Fibroblast of lung (primary cell): ENCODE data around the gene CASKIN2. TPM values are rescaled to one million over a fixed set of nuclear protein-coding genes. Genes with fewer than 3 reads are reported as not detected.
A peak's percentile ranks its signal among the peaks of the same experiment; 100 is the strongest.

Experiments
- DNase-seq, 2 donors: peaks; one replicate each; pipeline versions ENCODE4 v3.0.0 to v3.0.0-alpha.2; 2010; ENCODE audit warnings: low read depth in 2 of 2
- H2AFZ ChIP-seq: 2 replicates; pipeline ENCODE4 v1.5.1; 2012; ENCODE audit warnings: low read length, control low read depth, inconsistent platforms
- H3K27ac ChIP-seq: 2 replicates; pipeline ENCODE4 v1.5.1; 2011; ENCODE audit warnings: low read length, control low read depth; ENCODE audit not compliant: insufficient read depth
- H3K27me3 ChIP-seq: 2 replicates; pipeline ENCODE4 v1.5.1; 2011; ENCODE audit warnings: mild to moderate bottlenecking, low read length; ENCODE audit not compliant: control insufficient read depth, insufficient read depth
- H3K36me3 ChIP-seq: 2 replicates; pipeline ENCODE4 v1.5.1; 2011; ENCODE audit warnings: low read length; ENCODE audit not compliant: control insufficient read depth, insufficient read depth
- H3K4me1 ChIP-seq: 2 replicates; pipeline ENCODE4 v1.5.1; 2011; ENCODE audit warnings: low read length; ENCODE audit not compliant: control insufficient read depth, insufficient read depth; ENCODE audit errors: extremely low read depth
- H3K4me2 ChIP-seq: 2 replicates; pipeline ENCODE4 v1.5.1; 2011; ENCODE audit warnings: low read length, control low read depth; ENCODE audit not compliant: insufficient read depth; ENCODE audit errors: extremely low read depth
- H3K4me3 ChIP-seq, 4 experiments: fragments of 200-600 bp in 1 of 4; sonication (generic) in 1 of 4; replicated peaks in 1 of 4; 2 replicates each; pipeline ENCODE4 v1.5.1; 2011 to 2016; ENCODE audit warnings: low read length in 4 of 4, low read depth in 3 of 4, mild to moderate bottlenecking in 3 of 4, control low read depth in 2 of 4, inconsistent platforms in 1 of 4, mixed read lengths in 1 of 4; ENCODE audit not compliant: insufficient read depth in 1 of 4; ENCODE audit errors: control extremely low read depth in 1 of 4
- H3K79me2 ChIP-seq: 2 replicates; pipeline ENCODE4 v1.5.1; 2012; ENCODE audit warnings: mild to moderate bottlenecking, low read length, inconsistent platforms; ENCODE audit not compliant: control insufficient read depth, insufficient read depth
- H3K9ac ChIP-seq: 2 replicates; pipeline ENCODE4 v1.5.1; 2011; ENCODE audit warnings: mild to moderate bottlenecking, low read length, control low read depth; ENCODE audit not compliant: insufficient read depth
- H3K9me3 ChIP-seq: 2 replicates; pipeline ENCODE4 v1.5.1; 2012; ENCODE audit warnings: low read depth, low read length; ENCODE audit not compliant: control insufficient read depth, insufficient read depth
- H4K20me1 ChIP-seq: 2 replicates; pipeline ENCODE4 v1.5.1; 2011; ENCODE audit warnings: low read length; ENCODE audit not compliant: control insufficient read depth, insufficient read depth; ENCODE audit errors: extremely low read depth
- EZH2 ChIP-seq: IDR thresholded peaks from 2 replicates; pipeline ENCODE4 v1.5.1; 2012; ENCODE audit warnings: low read length, control low read depth, mild to moderate bottlenecking; ENCODE audit errors: missing control alignments
- polyA plus RNA-seq, 2 donors: library from polyadenylated mRNA; depleted of rRNA in 1 of 2; stranded (reverse) in 1 of 2; unstranded in 1 of 2; fragments of >200 nt; gene quantifications; 2 replicates each; pipeline ENCODE4 v1.2.1, GENCODE V29; 2011 to 2012; ENCODE audit warnings: missing spikeins in 1 of 2
- total RNA-seq: library from RNA; depleted of rRNA; stranded (reverse); fragments of >200 nt; gene quantifications from 2 replicates; pipeline ENCODE4 v1.2.1, GENCODE V29; 2014
- TF ChIP-seq, protein P1 (sequence below), 2 donors: IDR thresholded peaks in 1 of 2; conservative IDR thresholded peaks in 1 of 2; 1 replicate in 1 of 2; 2 replicates in 1 of 2; pipeline ENCODE4 v1.5.1; 2011 to 2012; ENCODE audit warnings: low read length in 2 of 2, control low read depth in 1 of 2, inconsistent platforms in 1 of 2, low read depth in 1 of 2, mild to moderate bottlenecking in 1 of 2

CASKIN2 gene
- total and polyA plus RNA-seq, 2 donors (not counting 1 experiment from before 2014, with no cell fraction given), result 3.4 to 8.3 TPM

DNA sequence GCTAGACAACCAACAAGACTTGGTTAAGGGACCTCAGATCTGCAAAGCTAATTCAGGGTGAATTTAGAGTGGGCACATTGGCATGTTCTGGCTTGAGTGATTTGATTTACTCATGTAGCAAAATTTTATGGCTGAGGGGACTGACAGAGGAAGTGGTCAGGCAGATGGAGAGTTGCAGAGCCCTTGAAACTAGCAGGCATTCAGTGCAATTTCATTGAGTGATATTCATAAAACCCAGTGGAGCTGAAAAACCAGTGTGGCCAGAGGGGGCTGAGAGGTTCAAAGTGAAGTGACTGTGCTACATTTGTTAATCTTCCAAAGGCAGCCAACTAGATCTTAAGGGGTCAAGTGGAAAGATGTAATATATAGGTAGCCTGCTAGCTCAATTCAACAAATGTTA is 61.1 kb downstream of the CASKIN2 start:
- DNase-seq, result no peak
- Histone ChIP-seq H3K27me3 (no peaks in the 10 kb centered on the region), H3K79me2 (peaks cover 3% of the 10 kb centered on the region), H3K4me1 (no peaks in the 10 kb centered on the region), H3K27ac (no peak overlapping the region), H4K20me1 (no peaks in the 10 kb centered on the region), H2AFZ (no peak overlapping the region), H3K9ac (no peak overlapping the region), H3K9me3 (no peaks in the 10 kb centered on the region), H3K36me3 (no peaks in the 10 kb centered on the region), H3K4me3 (no peak overlapping the region), H3K4me2 (no peak overlapping the region)
- TF ChIP-seq EZH2, result no peak
- TF ChIP-seq, protein P1, sequence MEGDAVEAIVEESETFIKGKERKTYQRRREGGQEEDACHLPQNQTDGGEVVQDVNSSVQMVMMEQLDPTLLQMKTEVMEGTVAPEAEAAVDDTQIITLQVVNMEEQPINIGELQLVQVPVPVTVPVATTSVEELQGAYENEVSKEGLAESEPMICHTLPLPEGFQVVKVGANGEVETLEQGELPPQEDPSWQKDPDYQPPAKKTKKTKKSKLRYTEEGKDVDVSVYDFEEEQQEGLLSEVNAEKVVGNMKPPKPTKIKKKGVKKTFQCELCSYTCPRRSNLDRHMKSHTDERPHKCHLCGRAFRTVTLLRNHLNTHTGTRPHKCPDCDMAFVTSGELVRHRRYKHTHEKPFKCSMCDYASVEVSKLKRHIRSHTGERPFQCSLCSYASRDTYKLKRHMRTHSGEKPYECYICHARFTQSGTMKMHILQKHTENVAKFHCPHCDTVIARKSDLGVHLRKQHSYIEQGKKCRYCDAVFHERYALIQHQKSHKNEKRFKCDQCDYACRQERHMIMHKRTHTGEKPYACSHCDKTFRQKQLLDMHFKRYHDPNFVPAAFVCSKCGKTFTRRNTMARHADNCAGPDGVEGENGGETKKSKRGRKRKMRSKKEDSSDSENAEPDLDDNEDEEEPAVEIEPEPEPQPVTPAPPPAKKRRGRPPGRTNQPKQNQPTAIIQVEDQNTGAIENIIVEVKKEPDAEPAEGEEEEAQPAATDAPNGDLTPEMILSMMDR (conservative IDR thresholded peaks at IDR 0.05 in 1 of 2, IDR thresholded peaks at IDR 0.05 in 1 of 2; ENCODE audit: low read depth in 1 of 2, low read length in 2 of 2), result no peak

DNA sequence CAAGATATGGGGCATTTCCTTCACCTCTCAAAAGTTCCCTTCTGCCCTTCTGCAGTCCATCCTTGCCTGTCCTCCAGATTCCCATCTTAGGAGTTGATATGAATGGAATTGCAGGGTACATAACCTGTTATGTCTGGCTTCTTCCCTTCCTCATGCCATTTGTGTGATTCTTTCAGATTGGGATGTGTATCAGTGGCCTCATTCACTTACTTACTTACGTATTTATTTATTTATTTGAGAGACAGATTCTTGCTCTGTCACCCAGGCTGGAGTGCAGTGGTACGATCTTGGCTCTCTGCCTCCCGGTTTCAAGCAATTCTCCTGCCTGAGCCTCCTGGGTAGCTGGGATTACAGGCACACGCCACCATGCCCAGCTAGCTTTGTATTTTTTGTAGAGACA is 65.1 kb downstream of the CASKIN2 start:
- Histone ChIP-seq H3K27ac (no peak overlapping the region), H4K20me1 (no peaks in the 10 kb centered on the region), H3K4me1 (no peaks in the 10 kb centered on the region), H3K9ac (no peak overlapping the region), H3K9me3 (no peaks in the 10 kb centered on the region), H2AFZ (no peak overlapping the region), H3K4me2 (no peak overlapping the region), H3K27me3 (no peaks in the 10 kb centered on the region), H3K79me2 (no peaks in the 10 kb centered on the region), H3K36me3 (no peaks in the 10 kb centered on the region), H3K4me3 (no peak overlapping the region)
- no peak for TF ChIP-seq EZH2
- TF ChIP-seq, protein P1 (conservative IDR thresholded peaks at IDR 0.05 in 1 of 2, IDR thresholded peaks at IDR 0.05 in 1 of 2; ENCODE audit: low read depth in 1 of 2, low read length in 2 of 2), result no peak
- DNase-seq, result peak in 1 of 2 donors; percentile 53

Other genes starting within 250 kb of the CASKIN2 start
- 5.6 and 6.3 TPM in 2 replicates for gene MIF4GD, start 244.3 kb downstream of the CASKIN2 start, total RNA-seq
- 10.3 and 11.4 TPM in 2 replicates for gene MIF4GD, start 244.3 kb downstream of the CASKIN2 start, polyA plus RNA-seq
- 7.4 and 9.7 TPM in 2 replicates for gene SLC25A19, start 226.1 kb downstream of the CASKIN2 start, total RNA-seq
- 5.1 and 8.4 TPM in 2 replicates for gene SLC25A19, start 226.1 kb downstream of the CASKIN2 start, polyA plus RNA-seq
- gene GRB2, start 109.9 kb downstream of the CASKIN2 start, total RNA-seq, result 56.0 and 68.9 TPM in 2 replicates
- 69.7 and 79.8 TPM in 2 replicates for gene GRB2, start 109.9 kb downstream of the CASKIN2 start, polyA plus RNA-seq
- 19.8 and 35.0 TPM in 2 replicates for gene TMEM94, start 58.9 kb downstream of the CASKIN2 start, total RNA-seq
- gene TMEM94, start 58.9 kb downstream of the CASKIN2 start, polyA plus RNA-seq, result 18.3 and 25.2 TPM in 2 replicates
- gene TSEN54, start 991 bp upstream of the CASKIN2 start, total RNA-seq, result 7.8 and 10.0 TPM in 2 replicates
- gene TSEN54, start 991 bp upstream of the CASKIN2 start, polyA plus RNA-seq, result 5.3 and 10.1 TPM in 2 replicates
- 0.26 and 0.33 TPM in 2 replicates for gene LLGL2, start 10.2 kb upstream of the CASKIN2 start, total RNA-seq
- gene LLGL2, start 10.2 kb upstream of the CASKIN2 start, polyA plus RNA-seq, result 0.02 and 0.03 TPM in 2 replicates
- gene MYO15B, start 72.3 kb upstream of the CASKIN2 start, total RNA-seq, result 4.6 and 14.4 TPM in 2 replicates
- 0.17 and 0.49 TPM in 2 replicates for gene MYO15B, start 72.3 kb upstream of the CASKIN2 start, polyA plus RNA-seq
- gene SMIM5, start 117.9 kb upstream of the CASKIN2 start, total RNA-seq, result under 0.01 and 0.17 TPM in 2 replicates
- 0.05 TPM in 1 of 2 replicates, not detected in the other for gene SMIM5, start 117.9 kb upstream of the CASKIN2 start, polyA plus RNA-seq
- gene RECQL5, start 151.6 kb upstream of the CASKIN2 start, total RNA-seq, result 18.5 and 26.3 TPM in 2 replicates
- gene RECQL5, start 151.6 kb upstream of the CASKIN2 start, polyA plus RNA-seq, result 8.4 and 9.9 TPM in 2 replicates
- gene SAP30BP, start 151.8 kb upstream of the CASKIN2 start, total RNA-seq, result 40.6 and 43.9 TPM in 2 replicates
- gene SAP30BP, start 151.8 kb upstream of the CASKIN2 start, polyA plus RNA-seq, result 61.0 and 84.5 TPM in 2 replicates
- gene ITGB4, start 205.9 kb upstream of the CASKIN2 start, total RNA-seq, result 0.17 and 0.26 TPM in 2 replicates
- 0.17 and 0.58 TPM in 2 replicates for gene ITGB4, start 205.9 kb upstream of the CASKIN2 start, polyA plus RNA-seq
- gene GALK1, start 249.7 kb upstream of the CASKIN2 start, total RNA-seq, result 36.7 and 62.8 TPM in 2 replicates
- gene GALK1, start 249.7 kb upstream of the CASKIN2 start, polyA plus RNA-seq, result 8.6 and 10.2 TPM in 2 replicates